SU-DHL-6 (cell line): Measurements from ENCODE around the gene WDR88.
"Not testable (repeated sequence)": the region's sequence is repeated elsewhere in the genome, so short reads cannot be mapped to it uniquely, and the experiment has no call there.

ENCODE experiments used
- H2AFZ ChIP-seq: fragments of 200-600 bp; sonication (generic); 2 replicates; pipeline ENCODE4 v1.6.1; 2014; ENCODE audit warnings: low read depth, mild to moderate bottlenecking, moderate library complexity, mixed read lengths, antibody characterized with exemption, low read length; ENCODE audit not compliant: severe bottlenecking
- H3F3A ChIP-seq: fragments of 200-600 bp; shearing (Covaris generic); 2 replicates; pipeline ENCODE4 v1.6.0; 2016; ENCODE audit warnings: antibody characterized with exemption, mild to moderate bottlenecking; ENCODE audit not compliant: insufficient read depth
- H3K27ac ChIP-seq: fragments of 200-600 bp; sonication (generic); 2 replicates; pipeline ENCODE4 v1.5.1; 2016; ENCODE audit warnings: low read depth, mild to moderate bottlenecking, low read length, moderate library complexity, mixed read lengths
- H3K27me3 ChIP-seq: fragments of 200-600 bp; sonication (generic), shearing (Covaris generic); 2 replicates; pipeline ENCODE4 v1.6.0; 2014; ENCODE audit warnings: mild to moderate bottlenecking, low read length
- H3K36me3 ChIP-seq: fragments of 200-600 bp; sonication (generic); 2 replicates; pipeline ENCODE4 v1.6.1; 2014; ENCODE audit warnings: mild to moderate bottlenecking, low read length, mixed read lengths
- H3K4me2 ChIP-seq: fragments of 300-600, 200-600 bp; shearing (Covaris generic), sonication (generic); 2 replicates; pipeline ENCODE4 v1.6.0; 2014; ENCODE audit warnings: low read length, low read depth, mild to moderate bottlenecking; ENCODE audit not compliant: poor library complexity, severe bottlenecking
- H3K4me3 ChIP-seq: fragments of 200-600 bp; sonication (generic); 2 replicates; pipeline ENCODE4 v1.5.1; 2014; ENCODE audit warnings: antibody characterized with exemption, low read length, mild to moderate bottlenecking, mixed read lengths; ENCODE audit not compliant: insufficient read depth, poor library complexity, severe bottlenecking
- H3K79me2 ChIP-seq: fragments of 200-600 bp; sonication (generic); 2 replicates; pipeline ENCODE4 v1.6.1; 2014; ENCODE audit warnings: mild to moderate bottlenecking, low read length, moderate library complexity; ENCODE audit not compliant: insufficient read depth
- H3K9ac ChIP-seq: fragments of 200-600 bp; sonication (generic); 2 replicates; pipeline ENCODE4 v1.7.0; 2014; ENCODE audit warnings: mild to moderate bottlenecking, low read length
- H3K9me2 ChIP-seq: fragments of 200-600 bp; sonication (generic); replicated peaks from 2 replicates; pipeline ENCODE4 v1.6.1; 2014; ENCODE audit warnings: low read length; ENCODE audit not compliant: insufficient read depth
- H3K9me3 ChIP-seq: fragments of 200-600 bp; sonication (generic); 2 replicates; pipeline ENCODE4 v1.6.1; 2014; ENCODE audit warnings: low read length, mixed read lengths; ENCODE audit not compliant: insufficient read depth
- H4K20me1 ChIP-seq: fragments of 200-600 bp; sonication (generic); 2 replicates; pipeline ENCODE4 v1.6.1; 2014; ENCODE audit warnings: low read depth, mild to moderate bottlenecking, antibody characterized with exemption, low read length, moderate library complexity, mixed read lengths
- EZH2phosphoT487 ChIP-seq: fragments of 200-600 bp; sonication (generic), shearing (Covaris generic); conservative IDR thresholded peaks from 2 replicates; pipeline ENCODE4 v1.6.1; 2018; ENCODE audit warnings: mild to moderate bottlenecking, antibody characterized with exemption, low read length, moderate library complexity, mixed read lengths
- TF ChIP-seq, protein P1 (sequence below): fragments of 200-600 bp; sonication (generic); IDR thresholded peaks from one replicate; pipeline ENCODE4 v1.5.1; 2017; ENCODE audit warnings: antibody characterized with exemption, mild to moderate bottlenecking, low read length, moderate library complexity; ENCODE audit not compliant: insufficient read depth, poor library complexity, severe bottlenecking

WDR88 gene

DNA sequence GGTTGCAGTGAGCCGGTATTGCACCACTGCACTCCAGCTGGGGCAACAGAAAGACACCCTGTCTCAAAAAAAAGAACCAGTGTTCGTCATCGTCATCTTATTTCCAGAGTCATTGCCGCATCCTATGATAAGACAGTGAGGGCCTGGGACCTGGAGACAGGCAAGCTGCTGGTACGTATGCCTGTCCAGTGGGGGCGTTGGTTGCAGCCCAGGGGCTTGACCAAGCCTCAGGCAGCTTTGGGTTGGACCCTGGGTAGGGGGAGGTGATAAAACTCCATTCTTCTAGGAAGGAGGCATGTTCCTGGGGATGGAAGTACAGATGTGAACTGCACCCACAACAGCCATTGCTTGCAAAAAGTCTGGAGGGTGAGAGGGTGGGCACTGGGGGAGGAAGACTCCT, 15.6 kb downstream of the WDR88 start:
- Histone ChIP-seq H4K20me1 (no peaks in the 10 kb centered on the region), H3F3A (no peaks in the 10 kb centered on the region), H3K9ac (no peak overlapping the region), H3K36me3 (no peaks in the 10 kb centered on the region), H3K27ac (no peak overlapping the region), H3K9me3 (no peaks in the 10 kb centered on the region), H3K27me3 (no peaks in the 10 kb centered on the region), H3K9me2 (no peaks in the 10 kb centered on the region), H3K4me2 (no peak overlapping the region), H3K4me3 (no peak overlapping the region), H2AFZ (no peak overlapping the region), H3K79me2 (no peaks in the 10 kb centered on the region)
- TF ChIP-seq, protein P1, sequence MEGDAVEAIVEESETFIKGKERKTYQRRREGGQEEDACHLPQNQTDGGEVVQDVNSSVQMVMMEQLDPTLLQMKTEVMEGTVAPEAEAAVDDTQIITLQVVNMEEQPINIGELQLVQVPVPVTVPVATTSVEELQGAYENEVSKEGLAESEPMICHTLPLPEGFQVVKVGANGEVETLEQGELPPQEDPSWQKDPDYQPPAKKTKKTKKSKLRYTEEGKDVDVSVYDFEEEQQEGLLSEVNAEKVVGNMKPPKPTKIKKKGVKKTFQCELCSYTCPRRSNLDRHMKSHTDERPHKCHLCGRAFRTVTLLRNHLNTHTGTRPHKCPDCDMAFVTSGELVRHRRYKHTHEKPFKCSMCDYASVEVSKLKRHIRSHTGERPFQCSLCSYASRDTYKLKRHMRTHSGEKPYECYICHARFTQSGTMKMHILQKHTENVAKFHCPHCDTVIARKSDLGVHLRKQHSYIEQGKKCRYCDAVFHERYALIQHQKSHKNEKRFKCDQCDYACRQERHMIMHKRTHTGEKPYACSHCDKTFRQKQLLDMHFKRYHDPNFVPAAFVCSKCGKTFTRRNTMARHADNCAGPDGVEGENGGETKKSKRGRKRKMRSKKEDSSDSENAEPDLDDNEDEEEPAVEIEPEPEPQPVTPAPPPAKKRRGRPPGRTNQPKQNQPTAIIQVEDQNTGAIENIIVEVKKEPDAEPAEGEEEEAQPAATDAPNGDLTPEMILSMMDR, result no peak
- TF ChIP-seq EZH2phosphoT487, result no peak

DNA sequence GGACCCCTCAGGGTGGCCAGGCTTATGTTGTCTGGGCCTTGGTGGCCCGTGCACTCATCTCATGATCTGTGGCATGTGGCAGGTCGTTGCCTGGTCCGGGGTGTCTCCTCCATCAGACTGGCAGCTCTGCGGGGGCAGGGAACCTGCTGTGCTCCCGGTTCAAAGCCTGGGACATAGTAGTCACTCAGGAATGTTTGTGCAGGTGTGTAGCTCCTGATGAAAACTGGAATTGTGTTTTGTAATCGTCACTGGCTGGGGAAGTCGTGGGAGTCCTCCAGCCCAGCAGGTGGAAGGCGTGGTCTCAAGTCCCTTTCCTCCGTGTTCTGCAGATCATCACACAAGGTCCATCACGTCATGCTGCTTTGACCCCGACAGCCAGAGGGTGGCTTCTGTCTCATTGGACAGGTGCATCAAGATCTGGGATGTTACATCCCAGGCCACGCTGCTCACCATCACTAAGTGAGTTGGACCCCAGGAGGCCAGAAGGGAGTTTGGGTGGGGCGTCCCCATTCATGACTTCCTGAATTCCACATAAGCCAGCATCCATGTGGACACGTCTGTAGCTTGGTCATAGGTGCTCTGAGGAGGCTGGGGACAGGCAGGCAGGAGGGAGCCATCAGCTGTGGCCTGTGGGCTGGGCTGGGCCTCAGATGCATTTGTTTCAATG, 19.1 kb downstream of the WDR88 start:
- Histone ChIP-seq H3K4me2 (no peak overlapping the region), H3K9me3 (no peaks in the 10 kb centered on the region), H3K4me3 (no peak overlapping the region), H3F3A (no peaks in the 10 kb centered on the region), H4K20me1 (no peaks in the 10 kb centered on the region), H3K79me2 (no peaks in the 10 kb centered on the region), H3K36me3 (no peaks in the 10 kb centered on the region), H3K27ac (no peak overlapping the region), H3K27me3 (no peaks in the 10 kb centered on the region), H3K9ac (no peak overlapping the region), H3K9me2 (no peaks in the 10 kb centered on the region), H2AFZ (no peak overlapping the region)
- TF ChIP-seq, protein P1, result no peak
- no peak for TF ChIP-seq EZH2phosphoT487

DNA sequence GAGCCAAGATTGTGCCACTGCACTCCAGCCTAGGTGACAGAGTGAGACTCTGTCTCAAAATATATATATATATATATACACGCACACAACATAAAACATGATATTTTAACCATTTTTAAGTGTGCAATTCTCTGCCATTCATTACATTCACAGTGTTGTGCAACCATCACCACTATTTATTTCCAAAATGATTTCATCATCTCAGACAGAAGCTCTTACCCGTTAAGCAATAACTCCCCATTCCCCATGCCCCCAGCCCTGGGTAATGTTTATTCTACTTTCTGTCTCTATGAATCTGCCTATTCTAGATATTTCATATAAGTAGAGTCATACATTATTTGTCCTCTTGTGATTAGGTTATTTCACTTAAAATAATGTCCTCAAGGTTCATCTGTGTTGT, 20.3 kb downstream of the WDR88 start:
- Histone ChIP-seq H3K9ac (no peak overlapping the region), H4K20me1 (no peaks in the 10 kb centered on the region), H3K27ac (no peak overlapping the region), H3K36me3 (no peaks in the 10 kb centered on the region), H3F3A (no peaks in the 10 kb centered on the region), H3K9me2 (no peaks in the 10 kb centered on the region), H3K4me3 (no peak overlapping the region), H3K9me3 (no peaks in the 10 kb centered on the region), H3K4me2 (no peak overlapping the region), H3K27me3 (no peaks in the 10 kb centered on the region), H3K79me2 (no peaks in the 10 kb centered on the region), H2AFZ (no peak overlapping the region)
- no peak for TF ChIP-seq EZH2phosphoT487
- TF ChIP-seq, protein P1, result no peak

DNA sequence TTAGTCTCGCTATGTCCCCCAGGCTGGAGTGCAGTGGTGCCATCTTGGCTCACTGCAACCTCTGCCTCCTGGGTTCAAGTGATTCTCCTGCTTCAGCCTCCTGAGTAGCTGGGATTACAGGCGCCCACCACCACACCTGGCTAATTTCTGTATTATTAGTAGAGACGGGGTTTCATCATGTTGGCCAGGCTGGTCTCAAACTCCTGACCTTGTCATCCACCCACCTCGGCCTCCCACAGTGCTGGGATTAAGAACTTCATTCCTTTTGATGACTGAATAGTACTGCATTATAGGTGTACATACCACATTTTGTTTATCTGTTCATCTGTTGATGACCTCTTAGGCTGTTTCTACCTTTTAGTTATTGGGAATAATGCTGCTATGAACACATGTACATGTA, 20.7 kb downstream of the WDR88 start:
- H3K27ac ChIP-seq, H2AFZ ChIP-seq, H3K27me3 ChIP-seq, H3K4me2 ChIP-seq, H4K20me1 ChIP-seq, H3K79me2 ChIP-seq, H3K9me2 ChIP-seq, H3K4me3 ChIP-seq, H3K9ac ChIP-seq, H3F3A ChIP-seq, H3K9me3 ChIP-seq, H3K36me3 ChIP-seq: not testable (repeated sequence)

DNA sequence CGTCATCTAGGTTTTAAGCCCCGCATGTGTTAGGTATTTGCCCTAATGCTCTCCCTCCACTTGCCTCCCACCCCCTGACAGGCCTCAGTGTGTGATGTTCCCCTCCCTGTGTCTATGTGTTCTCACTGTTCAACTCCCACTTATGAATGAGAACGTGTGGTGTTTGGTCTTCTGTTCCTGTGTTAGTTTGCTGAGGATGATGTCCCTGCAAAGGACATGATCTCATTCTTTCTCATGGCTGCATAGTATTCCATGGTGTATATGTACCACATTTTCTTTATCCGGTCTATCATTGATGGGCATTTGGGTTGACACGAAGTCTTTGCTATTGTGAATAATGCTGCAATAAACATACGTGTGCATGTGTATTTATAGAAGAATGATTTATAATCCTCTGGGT, 22.4 kb downstream of the WDR88 start:
- not testable (repeated sequence) for H3K27me3 ChIP-seq, H3K27ac ChIP-seq, H3K9ac ChIP-seq, H4K20me1 ChIP-seq, H3K79me2 ChIP-seq, H3K9me2 ChIP-seq, H3K9me3 ChIP-seq, H3K4me3 ChIP-seq, H3K36me3 ChIP-seq, H3F3A ChIP-seq, H2AFZ ChIP-seq, H3K4me2 ChIP-seq
